HG03025 (cell line): ENCODE data around the gene CNGA1.
"Not testable (repeated sequence)": the region's sequence is repeated elsewhere in the genome, so short reads cannot be mapped to it uniquely, and the experiment has no call there.

Experiments
- ATAC-seq: cut with Tn5 transposase; IDR thresholded peaks from one replicate; pipeline ENCODE4 v1.9.1; 2021; ENCODE audit warnings: mild to moderate bottlenecking, moderate library complexity; ENCODE audit not compliant: unreplicated experiment, low FRiP score

The CNGA1 gene

DNA sequence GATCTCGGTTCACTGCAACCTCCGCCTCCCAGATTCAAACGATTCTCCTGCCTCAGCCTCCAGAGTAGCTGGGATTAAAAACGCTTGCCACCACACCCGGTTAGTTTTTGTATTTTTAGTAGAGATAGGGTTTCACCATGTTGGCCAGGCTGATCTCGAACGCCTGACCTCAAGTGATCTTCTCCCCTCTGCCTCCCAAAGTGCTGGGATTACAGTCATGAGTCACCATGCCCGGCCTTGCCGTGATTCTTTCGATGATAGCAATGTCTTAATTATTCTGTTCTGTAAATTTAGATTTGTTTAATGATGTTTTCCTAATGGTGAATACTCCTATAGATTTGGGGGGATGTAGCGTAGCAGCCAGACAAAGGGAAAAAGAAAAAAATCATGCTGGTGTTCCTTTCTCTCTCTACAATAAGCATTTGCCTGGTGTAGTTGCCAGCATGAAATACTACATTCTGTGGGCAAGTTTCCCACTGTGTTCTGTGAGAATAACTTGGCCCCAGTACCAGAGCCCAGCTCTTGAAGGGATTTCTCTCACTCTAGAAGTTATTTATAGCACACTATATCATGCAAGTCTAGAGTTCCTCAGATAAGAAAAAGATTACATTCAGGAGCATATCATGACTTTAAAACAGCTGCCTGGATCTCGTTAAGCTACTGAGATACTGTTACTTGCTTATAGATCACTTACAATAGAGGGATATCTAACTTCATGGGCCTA is 15.5 kb upstream of the CNGA1 start:
- no peak for ATAC-seq

GRCh38 chr4:48030470-48030869 is 14.0 kb upstream of the CNGA1 start:
- no peak for ATAC-seq

- peak; percentile 72 for ATAC-seq
Observed at GRCh38 chr4:48028696-48029095, 12.2 kb upstream of the CNGA1 start.

DNA sequence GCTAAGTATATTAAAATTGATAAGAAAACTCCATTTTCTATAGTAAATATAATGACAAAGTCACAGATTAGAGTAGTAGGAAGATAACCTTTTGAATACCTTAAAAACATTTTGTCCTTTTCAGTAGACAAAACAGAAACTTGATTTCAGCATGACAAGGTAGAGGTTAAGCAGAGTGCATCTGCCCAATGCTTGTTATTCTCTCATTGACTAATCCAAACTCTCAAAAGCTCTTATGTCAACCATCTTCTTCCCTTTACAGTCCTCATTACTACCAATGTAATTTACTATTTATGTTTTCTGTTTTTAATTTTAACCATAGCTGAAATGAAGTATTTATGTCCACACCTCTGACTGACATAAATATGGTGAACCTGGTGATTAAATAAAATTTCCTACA is 11.2 kb upstream of the CNGA1 start:
- ATAC-seq, result peak; percentile 78

GRCh38 chr4:48025005-48025404 is 8.5 kb upstream of the CNGA1 start:
- ATAC-seq, result no peak

GRCh38 chr4:48024522-48024921 is 8.0 kb upstream of the CNGA1 start:
- ATAC-seq, result no peak

DNA sequence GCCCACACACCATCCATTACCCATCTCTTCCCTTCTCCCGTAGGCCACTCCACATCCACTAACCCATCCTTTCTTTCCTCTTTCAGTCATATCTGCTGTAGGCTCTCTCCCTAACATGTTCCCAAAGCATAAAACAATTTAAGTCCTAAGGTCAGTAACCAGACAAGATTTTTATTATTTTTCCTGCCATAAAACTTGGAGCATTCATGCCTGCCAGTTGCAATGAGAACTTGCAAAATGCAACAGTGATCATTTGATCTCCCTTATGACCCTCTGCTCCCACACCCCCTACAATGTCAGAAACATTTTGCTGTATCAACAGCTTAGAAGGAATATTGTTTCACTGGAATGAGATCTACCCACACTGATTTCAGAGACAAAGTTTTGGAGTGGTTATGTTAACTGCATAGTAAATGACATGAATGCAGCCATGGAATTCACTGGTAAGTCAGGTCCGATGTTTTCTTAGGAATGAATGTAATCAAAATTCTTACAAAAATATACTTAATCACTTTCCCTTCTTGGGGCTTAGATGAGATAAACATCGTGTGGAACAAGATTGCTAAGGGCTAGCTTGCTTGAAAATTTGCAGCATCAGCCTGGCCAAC is 5.8 kb upstream of the CNGA1 start:
- no peak for ATAC-seq

DNA sequence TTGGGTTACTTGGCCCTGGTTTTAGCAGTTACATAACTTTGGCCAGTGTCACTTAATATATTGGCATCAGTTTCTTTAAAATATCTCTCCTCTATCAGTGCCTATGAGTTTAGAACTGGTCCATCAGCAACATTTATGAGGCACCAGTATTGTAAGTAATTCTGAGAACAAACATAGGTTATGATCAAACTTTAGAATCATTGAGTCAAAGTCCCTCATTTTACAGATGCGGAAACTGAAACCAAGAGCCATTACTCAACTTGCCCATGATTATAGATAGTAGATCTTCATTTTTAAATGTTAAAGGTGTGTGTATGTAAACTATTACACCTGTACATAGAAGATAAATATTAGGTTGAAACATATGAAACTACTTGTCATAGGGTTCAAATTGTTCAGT is 4.6 kb upstream of the CNGA1 start:
- ATAC-seq, result no peak

GRCh38 chr4:48018112-48018511 is 1.6 kb upstream of the CNGA1 start:
- no peak for ATAC-seq

GRCh38 chr4:48017108-48017571 is 659 bp upstream of the CNGA1 start:
- no peak for ATAC-seq

- ATAC-seq, result no peak
Observed at GRCh38 chr4:48015678-48016077, 803 bp downstream of the CNGA1 start.

GRCh38 chr4:48015216-48015615 is 1.3 kb downstream of the CNGA1 start:
- ATAC-seq, result no peak

- ATAC-seq, result no peak
Observed at GRCh38 chr4:48012824-48013223, 3.7 kb downstream of the CNGA1 start.

- no peak for ATAC-seq
Observed at GRCh38 chr4:48011722-48012121, 4.8 kb downstream of the CNGA1 start.

DNA sequence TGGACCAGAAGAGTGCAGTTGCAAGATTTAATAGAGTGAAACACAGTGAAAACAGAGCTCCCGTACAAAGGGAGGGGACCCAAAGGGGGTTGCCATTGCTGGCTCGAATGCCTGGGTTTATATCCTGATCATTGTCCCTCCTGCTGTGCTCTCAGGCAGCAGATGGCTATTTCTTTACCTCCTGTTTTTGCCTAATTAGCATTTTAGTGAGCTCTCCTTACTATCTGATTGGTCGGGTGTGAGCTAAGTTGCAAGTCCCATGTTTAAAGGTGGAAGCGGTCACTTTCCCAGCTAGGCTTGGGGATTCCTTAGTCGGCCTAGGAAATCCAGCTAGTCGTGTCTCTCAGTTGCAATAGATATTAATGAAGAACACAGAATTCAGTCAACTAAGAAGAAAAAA is 5.6 kb downstream of the CNGA1 start:
- not testable (repeated sequence) for ATAC-seq

DNA sequence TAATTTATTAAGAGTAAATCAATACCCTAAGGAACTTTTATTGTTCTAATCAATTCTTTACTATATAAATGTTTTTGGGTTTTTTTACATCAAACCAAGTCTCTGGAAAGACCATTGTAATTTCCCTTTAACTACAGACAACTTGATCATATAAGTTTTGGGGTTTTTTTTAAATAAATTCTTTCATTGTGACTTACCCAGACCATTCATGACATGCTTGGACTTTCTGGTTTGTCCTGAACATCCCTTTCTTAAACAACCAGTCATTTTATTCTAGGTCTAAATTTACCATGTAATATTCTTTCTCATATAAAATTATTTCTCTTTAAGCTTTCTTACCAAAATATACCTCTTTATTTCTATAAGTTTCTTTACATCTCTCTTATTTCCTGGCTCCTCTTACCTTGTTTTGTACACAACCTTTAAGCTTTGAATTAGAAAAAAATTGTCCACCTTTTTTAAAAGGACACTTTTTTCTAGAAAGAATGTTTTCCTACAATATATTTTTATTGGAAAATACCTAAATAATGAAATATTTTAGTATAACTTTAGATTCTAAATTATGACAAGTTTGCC is 8.4 kb downstream of the CNGA1 start:
- no peak for ATAC-seq

GRCh38 chr4:48005781-48006180 is 10.7 kb downstream of the CNGA1 start:
- ATAC-seq, result no peak

DNA sequence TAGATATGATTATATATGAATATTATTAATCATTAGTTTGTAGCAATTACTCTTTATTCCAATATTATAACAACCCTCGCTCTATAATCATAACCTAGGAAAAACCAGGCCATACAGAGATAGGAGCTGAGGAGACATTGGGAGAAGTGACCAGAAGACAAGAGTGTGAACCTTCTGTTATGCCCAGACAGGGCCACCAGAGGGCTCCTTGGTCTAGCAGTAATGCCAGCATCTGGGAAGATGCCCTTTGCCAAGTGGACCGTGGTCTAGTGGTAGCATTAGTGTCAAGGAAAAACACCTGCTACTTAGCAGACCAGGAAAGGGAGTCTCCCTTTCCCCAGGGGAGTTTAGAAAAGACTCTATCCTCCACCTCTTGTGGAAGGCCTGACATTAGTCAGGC is 12.9 kb downstream of the CNGA1 start:
- ATAC-seq, result not testable (repeated sequence)

- ATAC-seq, result no peak
Observed at GRCh38 chr4:48002267-48002666, 14.2 kb downstream of the CNGA1 start.

GRCh38 chr4:47996021-47996420 is 20.5 kb downstream of the CNGA1 start:
- ATAC-seq, result no peak

DNA sequence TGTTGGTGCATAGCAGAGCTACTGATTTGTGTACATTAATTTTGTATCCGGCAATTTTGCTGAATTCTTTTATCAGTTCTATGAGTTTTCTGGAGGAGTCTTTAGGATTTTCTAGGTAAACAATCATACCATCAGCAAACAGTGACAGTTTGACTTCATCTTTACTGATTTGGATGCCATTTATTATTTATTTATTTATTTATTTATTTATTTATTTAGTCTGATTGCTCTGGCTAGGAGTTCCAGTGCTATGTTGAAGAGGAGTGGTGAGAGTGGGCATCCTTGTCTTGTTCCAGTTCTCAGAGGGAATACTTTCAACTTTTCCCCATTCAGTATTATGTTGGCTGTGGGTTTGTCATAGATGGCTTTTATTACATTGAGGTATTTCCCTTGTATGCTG is 24.0 kb downstream of the CNGA1 start:
- not testable (repeated sequence) for ATAC-seq

- ATAC-seq, result no peak
Observed at GRCh38 chr4:47990145-47990544, 26.3 kb downstream of the CNGA1 start.
